ENCODE measurements around the gene ZFAND6.
"Not testable (repeated sequence)": the region's sequence is repeated elsewhere in the genome, so short reads cannot be mapped to it uniquely, and the experiment has no call there.

ZFAND6 gene
- total RNA-seq, result 78.5 to 84.7 reads per million in 2 donors

GRCh38 chr15:80058851-80059785, at the start of gene ZFAND6:
ZFAND6 (plus strand) TSS chr15:80059676; CDS start chr15:80120345, 60,669 bp downstream.
- peak; percentile 84 for DNase-seq

DNA sequence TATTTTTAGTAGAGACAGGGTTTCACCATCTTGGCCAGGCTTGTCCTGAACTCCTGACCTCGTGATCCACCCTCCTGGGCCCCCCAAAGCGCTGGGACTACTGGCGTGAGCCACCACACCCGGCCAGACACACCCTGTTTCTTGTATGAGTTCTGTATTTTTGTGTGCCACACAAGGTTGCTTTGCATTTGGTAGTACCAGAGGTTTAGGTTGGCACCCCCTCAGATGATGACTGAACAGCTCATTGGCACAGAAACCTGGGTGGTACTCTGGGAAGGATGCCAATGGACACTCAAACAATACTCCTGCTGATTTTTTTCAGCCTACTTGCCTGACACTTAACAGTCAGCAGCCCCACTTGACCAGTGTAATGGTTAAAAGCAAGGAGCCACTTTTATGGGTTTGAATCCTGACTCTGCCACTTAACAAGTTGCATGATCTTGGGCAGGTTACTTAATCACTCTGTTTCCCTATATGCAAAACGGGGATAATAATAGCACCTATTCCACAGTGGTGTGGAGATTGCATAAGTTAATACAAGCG, 49.3 kb upstream of the ZFAND6 start:
- DNase-seq, result no peak

DNA sequence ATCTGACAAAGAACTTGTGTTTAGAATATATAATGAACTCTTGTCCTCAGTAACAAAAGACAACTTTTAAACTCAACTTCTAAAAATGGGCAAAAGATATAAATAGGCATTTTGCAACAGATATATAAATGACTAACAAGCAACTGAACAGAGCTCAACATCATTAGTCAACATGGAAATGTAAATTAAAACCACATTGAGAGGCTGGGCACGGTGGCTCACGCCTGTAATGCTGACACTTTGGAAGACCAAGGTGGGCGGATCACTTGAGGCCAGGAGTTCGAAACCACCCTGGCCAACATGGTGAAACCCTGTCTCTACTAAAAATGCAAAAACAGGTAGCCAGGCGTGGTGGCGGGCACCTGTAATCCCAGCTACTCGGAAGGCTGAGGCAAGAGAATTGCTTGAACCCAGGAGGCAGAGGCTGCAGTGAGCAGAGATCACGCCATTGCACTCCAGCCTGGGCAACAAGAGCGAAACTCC, 48.4 kb upstream of the ZFAND6 start:
- DNase-seq, result not testable (repeated sequence)

DNA sequence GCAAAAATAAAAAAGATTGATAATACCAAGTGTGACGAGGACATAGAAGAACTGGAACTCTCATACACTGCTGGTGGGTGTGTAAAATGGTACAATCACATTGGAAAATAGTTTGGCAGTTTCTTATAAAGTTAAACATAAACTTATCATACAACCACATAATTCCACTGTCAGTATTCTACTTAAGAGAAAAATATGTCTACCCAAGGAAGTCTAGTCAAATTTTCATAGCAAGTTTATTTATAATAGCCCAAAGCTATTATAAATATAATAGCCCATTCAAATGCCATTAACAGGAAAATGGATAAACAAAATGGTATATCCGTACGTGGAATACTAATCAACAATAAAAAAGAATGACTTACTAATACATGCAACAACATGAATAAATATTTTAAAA, 47.9 kb upstream of the ZFAND6 start:
- DNase-seq, result no peak

DNA sequence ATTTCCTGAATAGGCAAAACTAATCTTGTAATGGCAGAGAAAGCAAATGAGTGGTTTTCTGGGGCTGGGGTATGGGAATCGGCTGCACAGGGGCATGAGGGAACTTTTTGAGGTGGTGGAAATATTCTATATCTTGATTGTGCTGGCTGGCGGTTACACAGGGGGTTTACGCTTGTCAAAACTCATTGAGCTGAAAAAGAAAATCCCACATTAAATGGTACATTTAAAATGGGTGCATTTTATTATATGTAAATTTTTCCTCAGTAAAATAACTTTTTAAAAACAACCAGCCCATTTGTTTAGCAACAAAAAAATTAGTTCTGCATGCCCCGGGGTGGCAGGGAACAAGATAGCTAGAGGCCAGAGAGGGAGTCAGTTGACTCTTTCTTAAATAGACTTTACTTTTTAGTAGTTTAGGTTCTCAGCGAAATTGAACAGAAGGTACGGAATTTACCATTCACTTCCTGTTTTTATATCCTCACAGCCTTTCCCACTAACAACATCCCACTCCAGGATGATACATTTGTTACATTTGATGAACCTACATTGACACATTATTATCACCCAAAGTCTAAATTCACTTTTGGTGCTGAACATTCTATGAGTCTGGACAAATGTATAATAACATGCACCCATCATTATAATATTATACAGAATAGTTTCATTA, 47.3 kb upstream of the ZFAND6 start:
- no peak for DNase-seq

- DNase-seq, result not testable (repeated sequence)
These were observed 45.3 kb upstream of the ZFAND6 start for GRCh38 chr15:80014186-80014585.

DNA sequence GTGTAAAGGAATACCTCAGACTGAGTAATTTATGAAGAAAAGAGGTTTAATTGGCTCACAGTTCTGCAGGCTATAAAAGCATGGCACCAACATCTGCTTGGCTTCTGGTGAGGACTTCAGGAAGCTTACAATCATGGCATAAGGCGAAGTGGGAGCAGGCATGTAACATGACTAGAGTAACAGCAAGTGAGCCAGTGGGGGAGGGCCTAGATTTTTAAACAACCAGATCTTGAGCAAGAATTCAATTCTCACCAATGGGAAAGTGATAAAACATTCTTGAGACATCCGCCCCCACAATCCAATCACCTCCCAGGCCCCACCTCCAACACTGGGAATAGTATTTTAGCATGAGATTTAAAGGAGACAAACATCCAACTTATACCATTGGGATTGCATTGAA, 44.3 kb upstream of the ZFAND6 start:
- no peak for DNase-seq

GRCh38 chr15:80016506-80016905, 43.0 kb upstream of the ZFAND6 start:
- DNase-seq, result not testable (repeated sequence)

DNA sequence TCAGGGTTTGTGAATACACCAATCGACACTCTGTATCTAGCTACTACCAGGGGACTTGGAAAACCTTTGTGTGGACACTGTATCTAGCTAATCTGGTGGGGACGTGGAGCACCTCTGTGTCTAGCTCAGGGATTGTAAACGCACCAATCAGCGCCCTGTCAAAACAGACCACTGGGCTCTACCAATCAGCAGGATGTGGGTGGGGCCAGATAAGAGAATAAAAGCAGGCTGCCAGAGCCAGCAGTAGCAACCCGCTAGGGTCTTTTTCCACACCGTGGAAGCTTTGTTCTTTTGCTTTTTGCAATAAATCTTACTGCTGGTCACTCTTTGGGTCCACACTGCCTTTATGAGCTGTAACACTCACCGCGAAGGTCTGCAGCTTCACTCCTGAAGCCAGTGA, 42.3 kb upstream of the ZFAND6 start:
- DNase-seq, result not testable (repeated sequence)

- DNase-seq, result no peak
These were observed 40.2 kb upstream of the ZFAND6 start for GRCh38 chr15:80019168-80019745.

DNA sequence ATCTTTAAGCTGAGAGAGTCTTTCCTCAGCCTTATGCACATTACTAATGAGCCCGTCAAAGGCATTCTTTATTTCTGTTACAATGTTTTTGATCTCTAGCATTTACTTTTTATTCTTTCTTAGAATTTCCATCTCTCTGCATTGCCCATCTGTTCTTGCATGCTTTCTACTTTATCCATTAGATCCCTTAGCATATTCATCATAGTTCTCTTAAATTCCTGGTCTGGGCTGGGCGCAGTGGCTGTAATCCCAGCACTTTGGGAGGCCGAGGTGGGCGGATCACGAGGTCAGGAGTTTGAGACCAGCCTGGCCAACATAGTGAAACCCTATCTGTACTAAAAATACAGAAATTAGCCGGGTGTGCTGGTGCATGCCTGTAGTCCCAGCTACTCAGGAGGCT, 39.3 kb upstream of the ZFAND6 start:
- not testable (repeated sequence) for DNase-seq

GRCh38 chr15:80020731-80021130, 38.7 kb upstream of the ZFAND6 start:
- no peak for DNase-seq

DNA sequence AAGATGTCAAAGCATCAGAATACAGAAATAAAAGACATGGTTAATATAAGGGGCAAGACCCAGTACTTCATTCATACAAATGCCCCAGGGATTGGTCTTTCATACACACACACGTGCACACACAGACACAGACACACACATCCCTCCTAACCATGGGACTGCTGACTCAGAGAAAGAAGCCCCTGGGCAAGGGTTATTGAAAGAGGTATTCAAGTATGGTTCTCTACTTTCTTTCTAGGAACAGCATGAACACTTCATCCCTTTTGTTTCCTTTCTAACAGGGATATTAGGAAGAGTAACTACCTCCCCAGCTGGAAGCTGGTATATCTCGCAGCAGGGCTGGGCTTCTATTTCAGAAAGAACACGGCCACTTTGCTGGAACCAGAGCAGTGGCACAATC, 33.2 kb upstream of the ZFAND6 start:
- DNase-seq, result no peak

- DNase-seq, result no peak
These were observed 32.7 kb upstream of the ZFAND6 start for GRCh38 chr15:80026754-80027153.

DNA sequence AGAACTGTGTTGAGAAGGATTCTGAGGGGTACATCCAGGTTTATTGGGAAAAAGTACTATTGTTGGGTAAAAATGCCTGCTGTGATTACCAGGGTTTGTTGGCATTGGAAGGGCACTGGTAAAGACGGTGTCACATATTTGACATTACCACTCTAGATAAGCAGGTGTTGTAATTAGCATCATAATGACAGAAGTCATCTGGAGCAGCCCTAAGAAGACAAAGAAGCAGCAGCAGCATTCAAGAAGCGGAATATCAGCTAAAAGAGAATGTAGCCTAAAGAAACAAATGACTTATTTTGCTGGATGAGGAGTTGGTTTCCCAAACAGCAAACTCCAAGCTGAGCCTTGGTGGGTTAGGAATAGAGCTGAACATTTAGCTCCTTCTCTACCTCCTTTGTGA, 30.5 kb upstream of the ZFAND6 start:
- no peak for DNase-seq

GRCh38 chr15:80031841-80032240, 27.6 kb upstream of the ZFAND6 start:
- no peak for DNase-seq

DNA sequence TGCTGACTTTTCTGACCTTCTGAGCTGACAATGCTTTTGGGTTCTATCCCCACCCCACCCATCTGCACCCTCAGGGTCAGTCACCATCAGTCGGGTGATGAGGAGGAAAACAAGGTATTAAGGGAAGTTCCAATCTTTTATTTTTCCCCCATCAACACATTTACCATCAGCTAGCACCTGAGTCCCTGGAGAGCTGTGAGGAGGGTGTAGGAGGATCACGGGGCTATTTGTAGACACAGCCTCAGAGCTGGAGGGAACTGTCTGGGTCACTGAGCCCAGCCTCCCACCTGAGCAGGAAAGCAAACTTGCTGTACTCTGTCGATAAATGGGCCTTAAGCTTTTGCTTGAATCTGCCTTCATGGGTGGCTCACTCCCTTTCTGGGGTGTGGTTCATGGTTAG, 24.8 kb upstream of the ZFAND6 start:
- no peak for DNase-seq

GRCh38 chr15:80036071-80036470, 23.4 kb upstream of the ZFAND6 start:
- no peak for DNase-seq

GRCh38 chr15:80041494-80042253, 17.8 kb upstream of the ZFAND6 start:
- DNase-seq, result no peak

DNA sequence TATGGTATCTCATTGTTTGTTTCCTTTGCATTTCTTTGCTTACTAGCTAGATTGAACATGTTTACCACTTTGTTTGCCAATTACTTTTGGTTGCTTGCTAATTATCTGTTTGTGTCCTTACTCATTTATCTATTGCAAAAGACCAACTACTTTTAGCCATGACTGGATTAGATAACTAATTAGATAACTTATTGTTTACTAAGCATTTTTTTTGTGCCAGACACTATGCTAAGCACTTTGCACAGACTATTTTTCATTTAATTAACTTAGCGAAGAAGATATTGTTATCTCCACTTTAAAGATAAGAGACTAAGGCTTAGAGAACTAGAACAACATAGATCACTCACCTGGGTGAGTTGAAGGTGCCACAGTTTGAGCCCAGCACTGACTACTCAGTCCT, 16.9 kb upstream of the ZFAND6 start:
- no peak for DNase-seq

DNA sequence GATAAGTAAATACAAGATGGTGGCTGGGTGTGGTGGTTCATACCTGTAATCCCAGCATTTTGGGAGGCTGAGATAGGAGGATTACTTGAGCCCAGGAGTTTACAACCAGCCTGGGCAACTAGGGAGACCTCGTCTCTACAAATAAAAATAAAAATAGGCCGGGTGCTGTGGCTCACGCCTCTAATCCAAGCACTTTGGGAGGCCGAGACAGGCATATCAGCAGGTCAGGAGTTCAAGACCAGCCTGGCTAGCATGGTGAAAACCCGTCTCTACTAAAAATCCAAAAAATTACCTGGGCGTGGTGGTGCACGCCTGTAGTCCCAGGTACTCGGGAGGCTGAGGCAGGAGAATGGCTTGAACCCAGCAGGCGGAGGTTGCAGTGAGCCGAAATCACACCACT, 14.3 kb upstream of the ZFAND6 start:
- not testable (repeated sequence) for DNase-seq

DNA sequence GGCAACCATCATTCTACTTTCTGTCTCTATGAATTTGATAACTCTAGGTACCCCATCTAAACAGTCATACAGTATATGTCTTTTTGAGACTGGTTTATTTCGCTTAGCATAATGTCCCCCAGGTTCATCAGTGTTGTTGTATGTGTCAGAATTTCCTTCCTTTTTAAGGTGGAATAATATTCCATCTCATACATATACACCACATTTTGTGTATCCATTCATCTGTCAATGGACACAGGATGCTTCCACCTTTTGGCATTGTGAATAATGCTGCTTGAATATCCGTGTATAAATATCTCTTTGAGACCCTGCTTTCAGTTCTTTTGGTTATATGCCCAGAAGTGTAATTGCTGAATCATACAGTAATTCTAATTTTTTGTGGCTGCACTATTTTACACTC, 10.4 kb upstream of the ZFAND6 start:
- DNase-seq, result no peak

Data from activated gamma-delta T cell (primary cell).